SKM-1 (cell line): ENCODE results near the gene SPDYE2B.
"Not testable (repeated sequence)": the region's sequence is repeated elsewhere in the genome, so short reads cannot be mapped to it uniquely, and the experiment has no call there.

Source experiments
- DNase-seq: peaks from one replicate; lab custom pipeline; 2025; ENCODE audit not compliant: unreplicated experiment; lab: John Stamatoyannopoulos, UW

SPDYE2B gene, protein sequence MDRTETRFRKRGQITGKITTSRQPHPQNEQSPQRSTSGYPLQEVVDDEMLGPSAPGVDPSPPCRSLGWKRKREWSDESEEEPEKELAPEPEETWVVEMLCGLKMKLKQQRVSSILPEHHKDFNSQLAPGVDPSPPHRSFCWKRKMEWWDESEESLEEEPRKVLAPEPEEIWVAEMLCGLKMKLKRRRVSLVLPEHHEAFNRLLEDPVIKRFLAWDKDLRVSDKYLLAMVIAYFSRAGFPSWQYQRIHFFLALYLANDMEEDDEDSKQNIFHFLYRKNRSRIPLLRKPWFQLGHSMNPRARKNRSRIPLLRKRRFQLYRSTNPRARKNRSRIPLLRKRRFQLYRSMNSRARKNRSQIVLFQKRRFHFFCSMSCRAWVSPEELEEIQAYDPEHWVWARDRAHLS

GRCh38 chr7:102649924-102650323 is at the start of gene SPDYE2B:
TSS of gene SPDYE2B (plus strand) at chr7:102650319. CDS start at chr7:102652349, 2,030 bp downstream.
- not testable (repeated sequence) for DNase-seq

GRCh38 chr7:102602317-102602716 is 47.8 kb upstream of the SPDYE2B start:
- DNase-seq, result not testable (repeated sequence)

DNA sequence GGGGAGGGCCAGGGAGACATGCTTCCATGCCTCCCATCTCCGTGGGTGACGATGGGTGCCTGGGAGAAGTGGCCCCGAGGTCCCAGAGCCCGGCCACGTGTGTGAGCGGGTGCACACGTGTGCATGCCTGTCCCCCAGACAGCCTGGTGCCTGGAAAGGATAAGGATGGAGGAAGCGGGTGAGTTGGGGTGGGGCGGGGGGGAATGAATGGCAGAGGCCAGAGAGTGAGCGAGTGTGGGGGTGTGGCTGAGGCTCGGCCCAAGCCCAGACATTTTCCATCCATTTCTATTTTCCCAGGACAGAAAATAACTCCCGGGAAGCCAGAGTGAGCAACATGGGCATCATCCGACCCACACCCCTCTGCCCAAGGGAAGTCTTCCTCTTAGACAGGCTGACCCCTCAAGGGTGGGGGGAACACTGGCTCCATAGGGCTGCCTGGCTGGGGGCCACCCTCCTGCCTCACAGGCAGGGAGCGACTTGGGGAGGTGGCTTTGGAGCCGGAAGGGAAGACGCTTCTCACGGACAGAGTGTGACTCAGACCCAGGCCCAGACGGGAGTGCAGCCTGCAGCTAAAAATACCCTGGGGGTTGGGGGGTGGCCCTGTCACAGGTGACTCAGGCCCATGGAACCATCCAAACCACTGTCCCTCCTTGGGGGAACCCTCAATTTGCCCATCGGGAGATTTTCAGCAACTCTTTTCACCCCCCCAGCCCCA is 45.5 kb upstream of the SPDYE2B start:
- not testable (repeated sequence) for DNase-seq

DNA sequence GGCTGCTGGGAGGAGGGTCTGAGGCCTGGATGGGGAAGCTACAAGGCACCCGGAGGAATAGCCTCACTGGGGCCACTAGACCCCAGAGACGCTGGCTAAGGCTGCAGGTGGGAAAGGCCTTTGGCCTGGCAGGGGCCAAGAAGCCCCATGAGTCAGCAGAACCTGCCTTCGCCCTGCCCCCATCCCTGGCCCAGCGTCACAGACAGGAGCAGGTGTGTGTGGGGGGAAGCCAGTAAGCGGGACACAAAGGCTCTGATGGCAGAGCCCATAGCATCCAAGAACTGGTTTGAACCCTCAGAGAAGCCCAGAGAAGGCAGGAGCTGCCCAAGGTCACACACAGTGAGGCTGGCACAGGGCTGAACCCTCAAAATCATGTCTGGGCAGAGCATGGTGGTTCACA is 43.3 kb upstream of the SPDYE2B start:
- DNase-seq, result not testable (repeated sequence)

DNA sequence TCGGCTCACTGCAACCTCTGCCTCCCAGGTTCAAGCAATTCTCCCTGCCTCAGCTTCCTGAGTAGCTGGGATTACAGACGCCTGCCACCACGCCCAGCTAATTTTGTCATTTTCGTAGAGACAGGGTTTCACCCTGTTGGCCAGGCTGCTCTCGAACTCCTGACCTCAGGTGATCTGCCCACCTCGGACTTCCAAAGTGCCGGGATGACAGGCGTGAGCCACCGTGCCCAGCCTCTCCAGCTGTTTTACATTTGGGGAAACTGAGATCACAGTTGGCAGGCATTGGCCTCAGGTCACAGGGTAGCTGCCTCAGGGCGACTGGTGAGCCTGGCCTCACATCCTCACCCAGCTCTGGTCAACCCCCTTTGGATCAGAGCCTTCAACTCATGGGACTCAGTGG is 40.4 kb upstream of the SPDYE2B start:
- not testable (repeated sequence) for DNase-seq

DNA sequence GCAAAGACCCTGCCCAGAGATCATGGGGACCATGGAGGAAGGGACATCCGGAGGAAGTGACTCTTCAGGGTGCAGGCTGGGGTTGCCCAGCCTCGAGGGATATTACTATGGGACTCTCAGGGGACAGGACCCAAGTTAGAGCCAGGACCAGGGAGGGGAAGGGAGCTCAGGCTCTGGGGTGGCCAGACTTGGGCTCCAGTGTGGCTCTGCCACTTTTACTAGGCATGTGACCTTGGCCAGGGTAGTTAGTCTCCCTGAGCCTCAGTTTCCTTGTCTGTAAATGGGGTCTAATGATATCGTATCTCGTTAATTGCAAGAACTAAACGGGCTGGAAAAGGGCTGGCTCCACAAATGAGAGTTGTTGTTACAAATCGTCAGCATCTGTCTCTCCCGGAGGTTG is 39.7 kb upstream of the SPDYE2B start:
- not testable (repeated sequence) for DNase-seq

- not testable (repeated sequence) for DNase-seq
Observed at GRCh38 chr7:102611013-102611674, 39.0 kb upstream of the SPDYE2B start.

- DNase-seq, result not testable (repeated sequence)
Observed at GRCh38 chr7:102611675-102612325, 38.3 kb upstream of the SPDYE2B start.

DNA sequence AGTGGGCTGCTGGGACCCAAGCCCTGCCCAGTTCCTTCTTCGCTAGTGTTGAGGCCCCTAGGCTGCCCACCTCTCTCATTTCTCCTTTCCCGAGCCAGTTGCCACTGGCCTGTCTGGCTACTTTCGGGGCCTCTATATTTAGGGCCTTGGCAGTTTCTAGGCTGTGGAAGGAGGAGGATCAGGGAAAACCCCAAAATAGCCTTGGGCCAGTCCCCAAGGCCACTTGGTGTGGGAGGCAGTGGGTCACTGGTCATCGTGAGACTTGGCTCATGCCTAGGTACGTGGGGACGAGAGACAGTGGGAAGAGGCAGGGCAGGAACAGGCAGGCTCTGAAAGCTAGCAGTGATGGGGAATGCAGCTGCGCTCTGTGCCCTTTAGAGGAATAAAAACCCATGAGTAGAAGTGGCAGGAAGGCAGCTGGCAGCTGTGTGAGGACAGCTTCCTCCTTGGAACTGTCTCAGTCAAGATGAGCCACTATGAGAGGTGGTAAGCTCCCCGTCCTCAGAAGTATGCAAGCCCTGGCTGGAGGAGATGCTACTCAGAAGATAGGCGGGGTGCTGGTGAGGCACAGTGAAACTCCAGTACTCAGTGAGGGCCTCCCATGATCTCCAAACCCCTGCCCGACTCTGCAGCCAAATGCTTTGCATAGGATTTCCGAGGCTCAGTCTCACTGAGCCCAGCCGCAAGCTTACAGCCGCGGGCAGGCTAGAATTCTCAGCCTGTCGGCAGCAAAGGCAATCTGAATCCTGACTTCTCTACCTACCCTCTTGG is 36.4 kb upstream of the SPDYE2B start:
- DNase-seq, result not testable (repeated sequence)

DNA sequence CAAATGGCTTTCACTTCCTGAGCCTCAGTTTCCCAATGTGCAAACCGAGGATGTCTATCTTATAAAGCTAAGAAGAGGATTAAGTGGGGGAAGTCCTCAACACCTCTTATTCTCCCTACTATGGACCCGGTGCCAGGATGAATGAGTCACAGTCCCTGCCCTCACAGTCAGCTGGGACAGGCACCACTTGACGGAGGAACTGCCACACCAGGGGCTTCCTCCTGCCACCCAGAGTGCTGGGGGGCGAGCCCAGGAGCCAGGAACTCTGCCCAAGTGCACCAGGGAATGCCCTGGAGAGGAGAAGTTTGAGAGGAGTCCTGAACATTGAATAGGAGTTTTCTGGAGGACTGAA is 35.8 kb upstream of the SPDYE2B start:
- DNase-seq, result not testable (repeated sequence)

- not testable (repeated sequence) for DNase-seq
Observed at GRCh38 chr7:102614873-102615272, 35.2 kb upstream of the SPDYE2B start.

- DNase-seq, result not testable (repeated sequence)
Observed at GRCh38 chr7:102615930-102616329, 34.2 kb upstream of the SPDYE2B start.

DNA sequence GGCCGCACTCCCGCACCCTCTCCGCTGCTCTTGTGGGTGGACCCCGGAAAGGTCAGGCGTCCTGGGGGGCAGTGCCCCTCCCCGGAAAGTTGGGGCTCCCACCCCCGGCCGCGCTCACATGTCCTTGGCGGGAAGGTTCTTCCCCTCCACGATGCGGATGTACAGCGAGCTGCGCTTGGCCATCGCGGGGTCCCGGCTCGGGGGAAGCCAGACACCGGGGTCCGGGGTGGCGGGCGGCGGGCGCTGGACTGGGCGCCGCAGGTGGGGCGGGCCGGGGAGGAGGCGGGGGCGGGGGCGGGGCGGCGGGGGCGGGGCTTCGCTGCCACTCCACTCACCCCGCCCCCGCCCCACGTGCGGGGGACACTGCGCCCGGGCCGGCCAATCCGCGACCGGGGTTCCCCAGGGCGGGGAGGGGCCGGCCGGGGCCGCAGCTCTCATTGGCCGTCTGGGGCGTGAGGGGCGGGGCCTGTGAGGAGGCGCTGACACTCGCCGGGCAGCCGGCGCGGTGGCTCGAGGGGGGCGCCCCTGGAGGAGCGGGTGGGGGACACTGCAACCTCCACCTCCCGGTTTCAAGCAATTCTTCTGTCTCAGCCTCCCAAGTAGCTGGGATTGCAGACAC is 33.5 kb upstream of the SPDYE2B start, which contains the start of gene RASA4:
TSS of gene RASA4 (minus strand) at position 250 of the 619 bp plus-strand sequence. CDS start at position 183, 67 bp downstream.
- not testable (repeated sequence) for DNase-seq

GRCh38 chr7:102618122-102618521 is 32.0 kb upstream of the SPDYE2B start:
- DNase-seq, result not testable (repeated sequence)

DNA sequence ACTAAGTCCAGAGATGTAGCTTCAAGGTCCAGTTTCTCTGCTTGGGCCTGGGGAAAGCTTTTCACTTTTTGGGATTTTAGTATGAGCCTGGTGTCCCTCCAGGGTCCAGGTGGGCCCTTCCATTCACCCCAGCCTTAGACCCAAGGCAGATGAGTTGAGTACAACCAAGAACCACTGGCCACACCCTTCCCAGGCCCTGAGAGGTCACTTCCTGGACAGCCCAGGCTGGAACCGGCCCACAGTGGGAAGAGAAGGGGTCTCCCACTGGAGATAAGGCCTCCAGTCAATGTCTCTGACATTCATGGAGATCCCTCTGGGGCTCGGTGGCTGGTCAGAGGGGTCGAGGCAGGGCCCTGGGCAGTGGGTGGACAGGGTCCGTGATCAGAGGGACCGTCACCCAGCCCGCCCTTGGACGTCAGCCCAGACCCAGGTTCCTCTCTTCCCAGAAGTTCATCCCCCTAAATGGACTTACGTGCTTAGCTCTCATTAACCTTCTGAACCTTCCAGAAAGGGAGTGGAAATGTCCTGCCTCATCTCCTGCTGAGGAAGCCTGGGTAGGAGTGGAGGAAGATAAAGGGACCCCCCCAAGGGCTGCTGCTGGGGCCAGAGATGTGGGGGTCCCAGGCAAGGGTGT is 22.7 kb upstream of the SPDYE2B start:
- not testable (repeated sequence) for DNase-seq

- DNase-seq, result not testable (repeated sequence)
Observed at GRCh38 chr7:102630622-102631021, 19.5 kb upstream of the SPDYE2B start.

DNA sequence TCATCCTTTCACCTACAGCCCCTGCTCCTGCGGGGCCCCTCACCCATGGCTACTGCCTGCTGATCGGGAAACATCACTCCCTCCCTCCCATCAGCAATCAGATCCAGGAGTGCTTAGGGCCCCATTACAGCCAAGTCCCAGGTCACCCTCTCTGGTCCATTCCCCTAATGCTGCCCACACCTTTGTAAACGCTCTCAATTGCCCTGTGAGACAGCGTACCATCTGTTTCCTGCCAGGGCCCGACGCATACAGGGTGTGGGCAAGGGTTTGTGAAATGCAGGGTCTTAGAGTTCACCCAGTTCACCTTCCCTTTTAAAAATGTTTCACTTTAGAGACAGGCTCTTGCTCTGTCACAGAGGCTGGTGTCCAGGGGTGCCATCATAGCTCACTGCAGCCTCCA is 15.8 kb upstream of the SPDYE2B start:
- DNase-seq, result not testable (repeated sequence)

DNA sequence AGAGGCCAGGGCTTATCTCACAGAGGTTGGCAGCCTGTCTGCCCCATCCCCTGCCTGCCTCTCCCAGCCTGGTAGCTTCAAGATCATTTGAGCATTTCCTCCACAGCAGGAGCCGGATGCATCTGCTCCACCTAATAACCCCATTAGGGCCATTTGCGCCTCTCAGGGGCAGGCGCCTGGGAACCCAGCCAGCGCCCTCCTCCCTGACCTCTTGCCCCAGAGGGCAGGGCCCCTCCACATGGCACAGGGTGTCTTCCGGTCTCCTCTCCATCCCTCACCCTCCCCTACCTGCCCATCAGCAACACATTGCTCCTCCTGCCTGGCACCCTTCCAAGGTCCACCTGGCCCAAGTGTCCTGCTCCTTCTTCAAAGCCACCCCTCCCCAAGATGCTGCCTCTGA is 14.8 kb upstream of the SPDYE2B start:
- not testable (repeated sequence) for DNase-seq

GRCh38 chr7:102636956-102637355 is 13.2 kb upstream of the SPDYE2B start:
- DNase-seq, result not testable (repeated sequence)
